Measurements from ENCODE around the gene NBDY. TPM values are rescaled to one million over a fixed set of nuclear protein-coding genes. Genes with fewer than 3 reads are reported as not detected.

Gene NBDY
- total and polyA plus RNA-seq, 2 donors (not counting 3 experiments of a cell fraction or from before 2014, with no cell fraction given), result 33.0 to 57.3 TPM

DNA sequence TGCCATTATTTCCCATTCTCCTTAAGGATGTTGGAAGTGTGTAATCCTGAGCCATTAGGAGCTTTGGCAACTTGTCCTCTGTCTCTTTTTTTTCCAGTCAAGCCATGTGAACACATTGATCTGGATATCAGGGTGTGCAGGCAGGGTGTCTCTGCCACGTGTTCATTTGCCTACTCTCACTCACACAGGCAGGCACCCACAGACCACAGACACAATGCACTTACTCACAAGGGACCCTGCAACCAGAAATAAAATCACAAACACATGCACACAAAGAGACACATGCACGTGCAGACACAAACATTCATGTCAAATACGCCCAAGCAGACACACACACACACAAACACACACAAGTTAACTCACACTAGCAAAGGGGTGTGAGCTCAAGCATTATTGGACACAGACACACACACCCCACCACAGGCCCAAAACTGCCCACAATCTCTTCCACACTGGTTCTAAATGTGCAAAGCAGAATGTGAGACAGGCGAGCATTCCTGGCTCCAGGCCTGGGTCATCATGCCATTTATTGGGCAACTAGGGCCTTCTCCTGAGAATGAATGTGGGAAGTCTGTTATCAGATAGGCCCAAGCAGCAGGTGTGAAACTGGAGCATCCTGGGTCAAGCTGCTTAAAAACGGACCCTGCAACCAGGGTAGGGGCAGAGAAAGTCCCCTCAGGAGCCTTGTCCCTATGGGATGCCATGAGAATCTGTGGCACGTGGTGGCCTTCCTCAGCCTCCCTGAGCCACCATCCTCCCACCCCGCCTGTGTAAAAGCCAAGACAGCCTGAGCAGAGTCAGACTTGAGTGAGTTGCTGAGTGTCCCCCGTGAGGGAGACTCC is 63.4 kb downstream of the NBDY start:
- H3K27me3 ChIP-seq (ENCODE audit: control insufficient read depth in 2 of 2, insufficient read depth in 2 of 2, low read length in 2 of 2), result no peaks in the 10 kb centered on the region
- no peaks in the 10 kb centered on the region for H3K9me1 ChIP-seq (replicated peaks; ENCODE audit: control insufficient read depth, extremely low read depth, insufficient read depth, low read length)
- DNase-seq (ENCODE audit: low read depth, low spot score), result no peak
- no peaks in the 10 kb centered on the region for H3K36me3 ChIP-seq (ENCODE audit: control insufficient read depth in 2 of 2, extremely low read depth in 1 of 2, insufficient read depth in 2 of 2, low read length in 2 of 2)
- H4K20me1 ChIP-seq (replicated peaks; ENCODE audit: control insufficient read depth, extremely low read depth, insufficient read depth, low read length), result no peaks in the 10 kb centered on the region
- peaks cover 7% of the 10 kb centered on the region for H3K4me1 ChIP-seq (ENCODE audit: control insufficient read depth, extremely low read depth, insufficient read depth, low read length)
- ChIA-PET POLR2A (no interaction called here), CTCF (interaction anchor here (1.6 kb wide), 1 partner anchor 186 kb away, joined by 9 read pairs; no protein-coding TSS in a partner anchor)
- no peaks in the 10 kb centered on the region for H3K79me2 ChIP-seq (ENCODE audit: control insufficient read depth, insufficient read depth, low read length)
- no peak overlapping the region for H3K9ac ChIP-seq (replicated peaks; ENCODE audit: extremely low read depth, insufficient read depth, low read length)
- no TSS peak for BruUV-seq (replicated peaks)
- no peak for FAIRE-seq
- no peak overlapping the region for H2AFZ ChIP-seq (ENCODE audit: low read depth, low read length)
- intact Hi-C loops (cut with micrococcal nuclease) (no loop called here), dilution Hi-C loops (cut with MboI; ENCODE audit: extremely low pct_ligation_motif_present, low sequenced_read_pairs) (no loop called here)
- no peak overlapping the region for H3K4me3 ChIP-seq (replicated peaks in 1 of 3; ENCODE audit: insufficient read depth in 1 of 3, low read depth in 1 of 3, low read length in 3 of 3)
- no peaks in the 10 kb centered on the region for H3K9me3 ChIP-seq (replicated peaks; ENCODE audit: control insufficient read depth, insufficient read depth, low read length)
- no peak overlapping the region for H3K27ac ChIP-seq (ENCODE audit: insufficient read depth, low read depth, low read length)
- no peak for TF ChIP-seq GATA2 (IDR thresholded peaks at IDR 0.05; ENCODE audit: insufficient read depth, insufficient read length, low read depth, low read length)
- TF ChIP-seq, protein P1, sequence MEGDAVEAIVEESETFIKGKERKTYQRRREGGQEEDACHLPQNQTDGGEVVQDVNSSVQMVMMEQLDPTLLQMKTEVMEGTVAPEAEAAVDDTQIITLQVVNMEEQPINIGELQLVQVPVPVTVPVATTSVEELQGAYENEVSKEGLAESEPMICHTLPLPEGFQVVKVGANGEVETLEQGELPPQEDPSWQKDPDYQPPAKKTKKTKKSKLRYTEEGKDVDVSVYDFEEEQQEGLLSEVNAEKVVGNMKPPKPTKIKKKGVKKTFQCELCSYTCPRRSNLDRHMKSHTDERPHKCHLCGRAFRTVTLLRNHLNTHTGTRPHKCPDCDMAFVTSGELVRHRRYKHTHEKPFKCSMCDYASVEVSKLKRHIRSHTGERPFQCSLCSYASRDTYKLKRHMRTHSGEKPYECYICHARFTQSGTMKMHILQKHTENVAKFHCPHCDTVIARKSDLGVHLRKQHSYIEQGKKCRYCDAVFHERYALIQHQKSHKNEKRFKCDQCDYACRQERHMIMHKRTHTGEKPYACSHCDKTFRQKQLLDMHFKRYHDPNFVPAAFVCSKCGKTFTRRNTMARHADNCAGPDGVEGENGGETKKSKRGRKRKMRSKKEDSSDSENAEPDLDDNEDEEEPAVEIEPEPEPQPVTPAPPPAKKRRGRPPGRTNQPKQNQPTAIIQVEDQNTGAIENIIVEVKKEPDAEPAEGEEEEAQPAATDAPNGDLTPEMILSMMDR (IDR thresholded peaks at IDR 0.05; ENCODE audit: extremely low read depth in 1 of 2, insufficient read depth in 1 of 2, low read depth in 1 of 2, low read length in 2 of 2), result no peak
- TF ChIP-seq, protein P2, sequence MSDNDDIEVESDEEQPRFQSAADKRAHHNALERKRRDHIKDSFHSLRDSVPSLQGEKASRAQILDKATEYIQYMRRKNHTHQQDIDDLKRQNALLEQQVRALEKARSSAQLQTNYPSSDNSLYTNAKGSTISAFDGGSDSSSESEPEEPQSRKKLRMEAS (IDR thresholded peaks at IDR 0.05; ENCODE audit: insufficient read depth, insufficient read length), result no peak
- TF ChIP-seq JUN (IDR thresholded peaks at IDR 0.05; ENCODE audit: borderline replicate concordance, insufficient read depth, insufficient read length, low read depth), result no peak
- TF ChIP-seq MYC (IDR thresholded peaks at IDR 0.05; ENCODE audit: low read depth, low read length), result no peak
- no peak for TF ChIP-seq FOS (IDR thresholded peaks at IDR 0.05; ENCODE audit: borderline replicate concordance, insufficient read depth, low read length)
- no peak overlapping the region for H3K4me2 ChIP-seq (ENCODE audit: insufficient read depth, low read length)
